C4-2B (cell line): ENCODE measurements around the gene S100A16.

Source experiments
- H3K27ac ChIP-seq: fragments of 450-650 bp; 2 replicates; pipeline ENCODE4 v1.5.1; 2017
- CTCF ChIP-seq: fragments of 450-650 bp; conservative IDR thresholded peaks from 2 replicates; pipeline ENCODE4 v1.5.1; 2017; ENCODE audit warnings: mild to moderate bottlenecking
- ZFX ChIP-seq: fragments of 450-650 bp; IDR thresholded peaks from 2 replicates; pipeline ENCODE4 v1.6.1; 2017

S100A16 gene

GRCh38 chr1:153612755-153613331, at the start of gene S100A16:
Gene S100A16, minus strand, starts transcription at chr1:153613137. Its CDS starts 4,986 bp downstream, at chr1:153608151.
- TF ChIP-seq CTCF = no peak
- no peak for TF ChIP-seq ZFX
- H3K27ac ChIP-seq = no peak within 1 kb of the TSS

GRCh38 chr1:153662269-153662668, 49.3 kb upstream of the S100A16 start:
- no peak overlapping the region for H3K27ac ChIP-seq
- no peak for TF ChIP-seq CTCF
- TF ChIP-seq ZFX = no peak

GRCh38 chr1:153661111-153661708, 48.3 kb upstream of the S100A16 start:
- TF ChIP-seq CTCF = no peak
- no peak for TF ChIP-seq ZFX
- no peak overlapping the region for H3K27ac ChIP-seq

- peak overlapping the region; percentile 75 for H3K27ac ChIP-seq
- no peak for TF ChIP-seq ZFX
- no peak for TF ChIP-seq CTCF
Measured at GRCh38 chr1:153659656-153660055, 46.7 kb upstream of the S100A16 start.

- peak overlapping the region; percentile 75 for H3K27ac ChIP-seq
Measured at GRCh38 chr1:153659175-153659534, 46.2 kb upstream of the S100A16 start.

GRCh38 chr1:153658400-153659174, 45.6 kb upstream of the S100A16 start, which contains the start of gene SNAPIN:
Gene SNAPIN, plus strand, starts transcription at chr1:153658703. Its CDS starts 41 bp downstream, at chr1:153658744.
- TF ChIP-seq ZFX (peak; percentile 85; the same call in 1 of the 2 replicates), CTCF (no peak)
- H3K27ac ChIP-seq = peak within 1 kb of the TSS; percentile 75

More at GRCh38 chr1:153659175-153659534, 46.2 kb upstream of the S100A16 start:
- no peak for TF ChIP-seq CTCF
- no peak for TF ChIP-seq ZFX

GRCh38 chr1:153655333-153655732, 42.4 kb upstream of the S100A16 start:
- TF ChIP-seq CTCF (no peak), ZFX (no peak)
- no peak overlapping the region for H3K27ac ChIP-seq
